Thoracic aorta (tissue), 2 donors: ENCODE data around the gene ACADM. TPM values are rescaled to one million over a fixed set of nuclear protein-coding genes. Genes with fewer than 3 reads are reported as not detected.
"Not testable (repeated sequence)": the region's sequence is repeated elsewhere in the genome, so short reads cannot be mapped to it uniquely, and the experiment has no call there.

ENCODE experiments used
- ATAC-seq: fragments of 150-250 bp; one replicate; pipeline ENCODE4 v1.8.0; 2017; ENCODE audit warnings: low read depth; ENCODE audit not compliant: insufficient number of reproducible peaks, low FRiP score
- DNase-seq: peaks from one replicate; pipeline ENCODE4 v3.0.0-alpha.2; 2020; ENCODE audit warnings: low spot score
- H3K27ac ChIP-seq, 2 donors: fragments of 200-600 bp; sonication (generic); 1 replicate in 1 of 2; 2 replicates in 1 of 2; pipeline ENCODE4 v1.5.1; 2016; ENCODE audit warnings: mild to moderate bottlenecking in 2 of 2, moderate library complexity in 2 of 2
- H3K27me3 ChIP-seq: fragments of 200-600 bp; sonication (generic); replicated peaks from 2 replicates; pipeline ENCODE4 v1.6.0; 2016; ENCODE audit warnings: mild to moderate bottlenecking; ENCODE audit not compliant: insufficient read depth
- H3K36me3 ChIP-seq: fragments of 200-600 bp; sonication (generic); one replicate; pipeline ENCODE4 v1.5.1; 2016
- H3K4me1 ChIP-seq, 2 donors: fragments of 200-600 bp; sonication (generic); 1 replicate in 1 of 2; 2 replicates in 1 of 2; pipeline versions ENCODE4 v1.5.1 to v1.6.0; 2016; ENCODE audit warnings: low read depth in 2 of 2, mild to moderate bottlenecking in 1 of 2; ENCODE audit not compliant: control insufficient read depth in 1 of 2
- H3K4me3 ChIP-seq: fragments of 200-600 bp; sonication (generic); 2 replicates; pipeline ENCODE4 v1.5.1; 2016; ENCODE audit warnings: mild to moderate bottlenecking
- H3K9me3 ChIP-seq: fragments of 200-600 bp; sonication (generic); 2 replicates; pipeline ENCODE4 v1.5.1; 2016
- total RNA-seq, 2 donors: library from RNA; depleted of rRNA; stranded (reverse); fragments of >200 nt; gene quantifications; one replicate each; pipeline versions ENCODE4 v1.1.0 to v1.2.3, GENCODE V29; 2016
- TF ChIP-seq, protein P1 (sequence below): fragments of 200-600 bp; sonication (generic); IDR thresholded peaks from one replicate; pipeline ENCODE4 v1.5.1; 2019; ENCODE audit warnings: antibody characterized with exemption

ACADM gene
- total RNA-seq, 2 donors from 2014 or later, result 22.3 to 29.3 TPM

- TF ChIP-seq, protein P1, sequence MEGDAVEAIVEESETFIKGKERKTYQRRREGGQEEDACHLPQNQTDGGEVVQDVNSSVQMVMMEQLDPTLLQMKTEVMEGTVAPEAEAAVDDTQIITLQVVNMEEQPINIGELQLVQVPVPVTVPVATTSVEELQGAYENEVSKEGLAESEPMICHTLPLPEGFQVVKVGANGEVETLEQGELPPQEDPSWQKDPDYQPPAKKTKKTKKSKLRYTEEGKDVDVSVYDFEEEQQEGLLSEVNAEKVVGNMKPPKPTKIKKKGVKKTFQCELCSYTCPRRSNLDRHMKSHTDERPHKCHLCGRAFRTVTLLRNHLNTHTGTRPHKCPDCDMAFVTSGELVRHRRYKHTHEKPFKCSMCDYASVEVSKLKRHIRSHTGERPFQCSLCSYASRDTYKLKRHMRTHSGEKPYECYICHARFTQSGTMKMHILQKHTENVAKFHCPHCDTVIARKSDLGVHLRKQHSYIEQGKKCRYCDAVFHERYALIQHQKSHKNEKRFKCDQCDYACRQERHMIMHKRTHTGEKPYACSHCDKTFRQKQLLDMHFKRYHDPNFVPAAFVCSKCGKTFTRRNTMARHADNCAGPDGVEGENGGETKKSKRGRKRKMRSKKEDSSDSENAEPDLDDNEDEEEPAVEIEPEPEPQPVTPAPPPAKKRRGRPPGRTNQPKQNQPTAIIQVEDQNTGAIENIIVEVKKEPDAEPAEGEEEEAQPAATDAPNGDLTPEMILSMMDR, result no peak
- no peak for ATAC-seq
- H3K36me3 ChIP-seq, result peaks cover 38% of the 10 kb centered on the region
Measured at GRCh38 chr1:75745276-75745675, 20.8 kb downstream of the ACADM start.

GRCh38 chr1:75757210-75757609, 32.7 kb downstream of the ACADM start:
- H3K27me3 ChIP-seq, H3K9me3 ChIP-seq, H3K4me3 ChIP-seq, H3K27ac ChIP-seq, H3K4me1 ChIP-seq, ATAC-seq, DNase-seq: not testable (repeated sequence)
- H3K36me3 ChIP-seq, result peaks cover 16% of the 10 kb centered on the region

More at GRCh38 chr1:75745276-75745675, 20.8 kb downstream of the ACADM start:
- Histone ChIP-seq H3K9me3 (no peaks in the 10 kb centered on the region), H3K27ac (no peak overlapping the region), H3K27me3 (no peaks in the 10 kb centered on the region), H3K4me1 (no peaks in the 10 kb centered on the region), H3K4me3 (no peak overlapping the region)
- DNase-seq, result no peak

GRCh38 chr1:75758543-75758942, 34.0 kb downstream of the ACADM start:
- H3K27ac ChIP-seq, H3K9me3 ChIP-seq, DNase-seq, ATAC-seq, H3K4me3 ChIP-seq, H3K27me3 ChIP-seq, H3K4me1 ChIP-seq: not testable (repeated sequence)
- peaks cover 16% of the 10 kb centered on the region for H3K36me3 ChIP-seq

DNA sequence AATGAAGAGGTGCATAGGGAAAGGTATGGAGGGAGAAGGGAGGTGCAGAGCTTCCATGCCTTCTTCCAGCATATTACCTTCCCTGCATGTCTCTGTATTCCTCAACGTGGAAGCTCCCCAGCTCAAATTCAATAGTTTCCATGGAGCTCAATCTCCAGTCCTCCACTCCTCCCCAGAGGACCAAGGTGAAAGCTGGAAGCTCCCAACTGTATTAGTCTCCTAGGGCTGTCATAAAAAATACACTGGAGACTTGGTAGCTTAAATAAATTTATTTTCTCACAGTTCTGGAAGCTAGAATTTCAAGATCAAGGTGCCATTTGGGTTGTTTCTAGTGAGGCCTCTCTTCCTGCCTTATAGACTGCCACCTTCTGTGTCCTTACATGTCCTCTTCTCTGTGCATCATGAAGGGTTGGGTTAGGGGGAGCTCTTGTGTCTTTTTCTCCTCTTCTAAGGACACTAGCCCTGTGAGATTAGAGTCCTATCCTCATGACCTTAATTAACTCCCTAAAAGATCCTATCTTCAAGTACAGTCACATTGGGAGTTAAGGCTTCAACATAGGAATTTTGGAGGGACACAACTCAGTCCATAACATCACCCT, 39.6 kb downstream of the ACADM start:
- no peak for ATAC-seq
- no peaks in the 10 kb centered on the region for H3K9me3 ChIP-seq

GRCh38 chr1:75765697-75766355, 41.3 kb downstream of the ACADM start:
- peaks cover 0 to 18% of the 10 kb centered on the region in 2 donors for H3K4me1 ChIP-seq
- no peak overlapping the region for H3K4me3 ChIP-seq
- ATAC-seq, result peak; percentile 95
- H3K9me3 ChIP-seq, result no peaks in the 10 kb centered on the region
- no peaks in the 10 kb centered on the region for H3K36me3 ChIP-seq
- H3K27me3 ChIP-seq, result no peaks in the 10 kb centered on the region
- TF ChIP-seq, protein P1, result no peak
- H3K27ac ChIP-seq, result peak overlapping the region; percentile 53 to 67
- DNase-seq, result no peak

More for the DNA sequence above, 39.6 kb downstream of the ACADM start:
- H3K36me3 ChIP-seq, result peaks cover 3% of the 10 kb centered on the region
- peaks cover 0 to 18% of the 10 kb centered on the region in 2 donors for H3K4me1 ChIP-seq
- H3K4me3 ChIP-seq, result no peak overlapping the region
- peak overlapping the region in 1 of 2 donors; percentile 67 for H3K27ac ChIP-seq
- H3K27me3 ChIP-seq, result no peaks in the 10 kb centered on the region
- TF ChIP-seq, protein P1, result no peak
- DNase-seq, result no peak

- Histone ChIP-seq H3K36me3 (no peaks in the 10 kb centered on the region), H3K4me3 (no peak overlapping the region), H3K4me1 (peaks cover 0 to 18% of the 10 kb centered on the region in 2 donors), H3K27me3 (no peaks in the 10 kb centered on the region), H3K27ac (no peak overlapping the region), H3K9me3 (no peaks in the 10 kb centered on the region)
- DNase-seq (no peak), ATAC-seq (no peak)
- TF ChIP-seq, protein P1, result no peak
Measured at GRCh38 chr1:75768016-75768415, 43.5 kb downstream of the ACADM start.
